ENCODE measurements around the gene SACS. TPM values are rescaled to one million over a fixed set of nuclear protein-coding genes. Genes with fewer than 3 reads are reported as not detected.

Gene SACS
- total RNA-seq, 1 donor from 2014 or later: 9.4 TPM

DNA sequence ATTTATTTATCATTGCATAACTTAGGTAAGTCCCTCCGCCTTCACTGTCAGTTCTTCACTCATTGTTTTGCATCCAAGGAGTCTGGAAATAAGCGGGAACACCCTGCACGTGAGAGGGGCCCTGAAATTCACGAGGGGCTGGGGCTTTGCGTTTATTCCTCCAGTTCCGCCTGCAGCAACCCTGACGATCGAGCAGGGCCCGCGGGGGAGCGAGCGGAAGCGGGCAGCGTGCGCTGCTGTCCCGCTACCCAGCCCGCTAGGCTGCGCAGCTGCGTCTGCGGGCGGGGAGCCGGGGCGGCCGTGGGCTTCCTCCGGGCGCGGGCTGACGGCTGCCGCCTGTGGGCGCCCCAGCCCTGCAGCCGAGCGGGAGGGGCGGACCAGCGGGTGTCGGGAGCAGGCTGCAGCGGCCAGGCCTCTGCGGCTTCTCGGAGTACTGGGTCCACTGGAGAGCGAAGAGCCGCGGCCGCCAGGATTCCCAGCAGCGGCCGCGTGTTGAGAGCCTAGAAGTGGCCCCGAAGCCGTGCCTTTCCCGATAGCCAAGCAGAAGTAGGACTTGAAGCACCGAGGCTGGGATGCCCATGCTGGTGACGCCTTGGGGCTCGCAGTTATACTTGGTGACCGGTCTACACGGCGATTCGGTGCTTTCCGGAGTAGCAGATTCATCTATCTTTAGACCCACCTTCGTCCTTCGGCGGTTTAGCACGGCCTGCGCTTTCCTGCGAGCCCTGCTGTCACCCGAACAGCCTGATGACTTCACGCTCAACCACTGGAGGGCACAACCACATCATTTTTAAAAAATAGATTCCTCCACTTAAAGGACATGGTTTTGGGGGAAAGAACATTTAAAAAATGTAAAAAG lies 32.9 kb upstream of the SACS start:
- peak overlapping the region; percentile 75 for H3K4me3 ChIP-seq
- no peaks in the 10 kb centered on the region for H3K9me3 ChIP-seq (replicated peaks)
- DNase-seq: peak; percentile 64
- H3K27me3 ChIP-seq (ENCODE audit: low read depth): no peaks in the 10 kb centered on the region
- H3K36me3 ChIP-seq: no peaks in the 10 kb centered on the region
- intact Hi-C loops (cut with micrococcal nuclease): loop anchor here (1.0 to 5.0 kb wide), 2 partner anchors 106 to 405 kb away; partner anchors contain the start of gene TNFRSF19
- TF ChIP-seq, protein P1, sequence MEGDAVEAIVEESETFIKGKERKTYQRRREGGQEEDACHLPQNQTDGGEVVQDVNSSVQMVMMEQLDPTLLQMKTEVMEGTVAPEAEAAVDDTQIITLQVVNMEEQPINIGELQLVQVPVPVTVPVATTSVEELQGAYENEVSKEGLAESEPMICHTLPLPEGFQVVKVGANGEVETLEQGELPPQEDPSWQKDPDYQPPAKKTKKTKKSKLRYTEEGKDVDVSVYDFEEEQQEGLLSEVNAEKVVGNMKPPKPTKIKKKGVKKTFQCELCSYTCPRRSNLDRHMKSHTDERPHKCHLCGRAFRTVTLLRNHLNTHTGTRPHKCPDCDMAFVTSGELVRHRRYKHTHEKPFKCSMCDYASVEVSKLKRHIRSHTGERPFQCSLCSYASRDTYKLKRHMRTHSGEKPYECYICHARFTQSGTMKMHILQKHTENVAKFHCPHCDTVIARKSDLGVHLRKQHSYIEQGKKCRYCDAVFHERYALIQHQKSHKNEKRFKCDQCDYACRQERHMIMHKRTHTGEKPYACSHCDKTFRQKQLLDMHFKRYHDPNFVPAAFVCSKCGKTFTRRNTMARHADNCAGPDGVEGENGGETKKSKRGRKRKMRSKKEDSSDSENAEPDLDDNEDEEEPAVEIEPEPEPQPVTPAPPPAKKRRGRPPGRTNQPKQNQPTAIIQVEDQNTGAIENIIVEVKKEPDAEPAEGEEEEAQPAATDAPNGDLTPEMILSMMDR (IDR thresholded peaks at IDR 0.05; ENCODE audit: borderline replicate concordance): peak; percentile 72
- H3K27ac ChIP-seq (replicated peaks): peak overlapping the region; percentile 92
- peaks cover 29% of the 10 kb centered on the region for H3K4me1 ChIP-seq

DNA sequence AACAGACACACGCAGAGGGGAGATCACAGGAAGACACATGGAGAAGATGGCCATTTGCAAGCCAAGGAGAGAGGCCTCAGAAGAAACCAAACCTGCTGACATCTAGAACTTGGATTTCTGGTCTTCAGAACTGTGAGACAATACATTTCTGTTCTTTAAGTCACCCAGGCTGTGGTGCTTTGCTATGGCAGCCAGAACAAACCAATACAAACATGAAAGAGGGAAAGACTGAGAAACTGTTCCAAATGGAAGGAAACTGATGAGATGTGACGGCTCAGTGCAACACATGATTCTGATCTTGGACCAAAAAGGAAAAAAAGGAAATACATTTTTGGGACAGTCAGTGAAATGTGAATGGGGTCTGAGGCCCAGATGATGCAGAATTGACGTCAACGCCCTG lies 30.2 kb upstream of the SACS start:
- H3K4me3 ChIP-seq: no peak overlapping the region
- no peaks in the 10 kb centered on the region for H3K36me3 ChIP-seq
- TF ChIP-seq, protein P1 (IDR thresholded peaks at IDR 0.05; ENCODE audit: borderline replicate concordance): no peak
- DNase-seq: no peak
- H3K4me1 ChIP-seq: peaks cover 29% of the 10 kb centered on the region
- no peak overlapping the region for H3K27ac ChIP-seq (replicated peaks)
- intact Hi-C loops (cut with micrococcal nuclease): no loop called here
- H3K27me3 ChIP-seq (ENCODE audit: low read depth): no peaks in the 10 kb centered on the region
- H3K9me3 ChIP-seq (replicated peaks): no peaks in the 10 kb centered on the region

DNA sequence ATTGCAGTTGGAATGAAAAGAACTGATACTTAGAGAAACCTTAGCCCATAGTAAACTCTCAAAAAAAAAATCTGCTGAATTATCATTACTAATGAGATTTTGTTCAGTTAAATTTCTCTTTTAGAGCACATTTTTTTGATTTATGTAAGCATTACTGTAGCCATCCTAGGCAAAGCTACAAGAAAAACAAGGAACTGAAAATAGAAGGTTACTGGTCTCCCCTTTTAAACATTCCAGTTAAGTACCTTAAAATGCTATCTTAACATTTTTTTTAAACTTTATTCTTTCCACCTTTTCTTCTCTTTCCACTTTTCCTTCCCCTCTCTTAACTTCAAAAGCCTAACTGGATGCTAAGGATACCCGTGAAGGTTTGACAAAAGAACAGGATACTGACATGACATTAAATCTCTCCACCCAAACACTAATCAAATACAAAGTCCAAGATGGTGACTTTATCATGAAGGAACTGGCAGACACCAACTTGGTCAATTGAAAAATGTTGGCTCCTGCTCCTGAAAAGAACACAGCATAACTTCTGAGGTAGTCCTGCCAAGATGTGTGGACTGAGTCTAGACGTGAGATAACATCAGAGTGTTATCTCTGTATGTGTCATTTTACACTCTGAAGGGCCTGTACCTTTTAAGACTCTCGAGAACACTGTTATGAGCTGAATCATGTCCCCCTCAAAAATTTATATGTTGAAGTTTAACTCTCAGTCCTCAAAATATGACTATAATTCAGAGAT lies 29.5 kb upstream of the SACS start:
- H3K9me3 ChIP-seq (replicated peaks): no peaks in the 10 kb centered on the region
- no peak for DNase-seq
- H3K36me3 ChIP-seq: no peaks in the 10 kb centered on the region
- no peak overlapping the region for H3K4me3 ChIP-seq
- H3K27me3 ChIP-seq (ENCODE audit: low read depth): no peaks in the 10 kb centered on the region
- H3K27ac ChIP-seq (replicated peaks): no peak overlapping the region
- TF ChIP-seq, protein P1 (IDR thresholded peaks at IDR 0.05; ENCODE audit: borderline replicate concordance): no peak
- H3K4me1 ChIP-seq: peaks cover 29% of the 10 kb centered on the region
- intact Hi-C loops (cut with micrococcal nuclease): no loop called here

DNA sequence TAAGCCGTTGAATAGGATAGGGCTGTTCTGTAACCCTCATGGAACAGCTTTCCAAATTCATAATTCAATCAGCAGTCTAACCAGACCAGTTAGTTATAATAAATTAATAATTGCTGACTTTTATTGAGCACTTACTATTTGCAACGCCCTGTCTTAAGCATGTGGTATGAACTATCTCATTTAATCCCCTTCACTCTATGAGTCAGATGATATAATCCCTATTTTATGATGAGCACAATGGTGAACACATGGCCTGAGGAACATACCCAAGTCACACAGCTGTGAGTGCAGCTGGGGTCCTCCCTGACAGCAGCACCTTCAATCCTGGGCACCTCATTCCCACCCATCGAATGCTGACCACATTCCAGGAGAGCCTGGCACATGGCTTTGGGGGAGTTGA lies 28.0 kb upstream of the SACS start:
- Histone ChIP-seq H3K4me1 (peaks cover 17% of the 10 kb centered on the region), H3K27me3 (ENCODE audit: low read depth) (no peaks in the 10 kb centered on the region), H3K36me3 (no peaks in the 10 kb centered on the region), H3K4me3 (no peak overlapping the region), H3K27ac (replicated peaks) (no peak overlapping the region), H3K9me3 (replicated peaks) (no peaks in the 10 kb centered on the region)
- intact Hi-C loops (cut with micrococcal nuclease): no loop called here
- DNase-seq: no peak
- TF ChIP-seq, protein P1 (IDR thresholded peaks at IDR 0.05; ENCODE audit: borderline replicate concordance): no peak

DNA sequence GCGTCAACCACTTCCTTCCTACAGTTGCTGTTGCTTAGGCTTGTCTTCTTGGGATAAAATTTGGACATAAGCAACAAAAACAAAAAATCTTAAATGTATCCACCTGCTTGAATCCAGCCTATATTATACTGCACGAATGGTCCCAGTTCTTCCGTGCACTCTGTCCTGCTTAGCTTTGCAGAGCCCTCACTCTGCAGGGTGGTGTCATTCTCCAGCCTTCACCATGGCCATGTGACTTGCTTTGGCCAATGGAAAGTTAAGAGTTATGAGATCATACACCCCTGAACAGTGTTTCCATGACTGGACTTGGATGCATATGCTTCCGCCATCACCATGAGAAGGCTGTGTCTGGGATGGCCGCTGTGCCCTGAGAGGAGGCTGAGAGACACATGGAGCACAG lies 27.4 kb upstream of the SACS start:
- Histone ChIP-seq H3K27ac (replicated peaks) (no peak overlapping the region), H3K4me1 (peaks cover 11% of the 10 kb centered on the region), H3K9me3 (replicated peaks) (no peaks in the 10 kb centered on the region), H3K4me3 (no peak overlapping the region), H3K36me3 (no peaks in the 10 kb centered on the region), H3K27me3 (ENCODE audit: low read depth) (no peaks in the 10 kb centered on the region)
- DNase-seq: no peak
- TF ChIP-seq, protein P1 (IDR thresholded peaks at IDR 0.05; ENCODE audit: borderline replicate concordance): no peak
- intact Hi-C loops (cut with micrococcal nuclease): no loop called here

Measured in left ventricle myocardium inferior (tissue), 1 donor.